Eye (tissue), 1 donor: ENCODE data around the gene C1S.
A peak's percentile ranks its signal among the peaks of the same experiment; 100 is the strongest.
"Not testable (repeated sequence)": the region's sequence is repeated elsewhere in the genome, so short reads cannot be mapped to it uniquely, and the experiment has no call there.

Experiments
- DNase-seq: peaks from one replicate; pipeline ENCODE4 v3.0.0-alpha.2; 2015

C1S gene

DNA sequence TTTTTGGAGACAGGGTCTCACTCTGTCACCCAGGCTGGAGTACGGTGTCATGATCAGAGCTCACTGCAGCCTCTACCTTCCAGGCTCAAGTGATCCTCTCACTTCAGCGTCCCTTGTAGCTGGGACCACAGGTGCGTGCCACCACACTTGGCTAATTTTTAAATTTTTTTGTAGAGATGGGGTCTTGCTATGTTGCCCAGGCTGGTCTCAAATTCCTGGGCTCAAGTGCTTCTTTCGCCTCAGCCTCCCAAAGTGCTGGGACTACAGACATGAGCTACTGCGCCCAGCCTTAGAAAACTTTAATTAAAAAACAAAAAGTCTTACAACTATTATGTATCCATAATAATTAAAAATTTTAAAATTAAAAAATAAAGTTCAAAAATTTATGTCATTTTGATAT, 46.7 kb downstream of the C1S start:
- not testable (repeated sequence) for DNase-seq

DNA sequence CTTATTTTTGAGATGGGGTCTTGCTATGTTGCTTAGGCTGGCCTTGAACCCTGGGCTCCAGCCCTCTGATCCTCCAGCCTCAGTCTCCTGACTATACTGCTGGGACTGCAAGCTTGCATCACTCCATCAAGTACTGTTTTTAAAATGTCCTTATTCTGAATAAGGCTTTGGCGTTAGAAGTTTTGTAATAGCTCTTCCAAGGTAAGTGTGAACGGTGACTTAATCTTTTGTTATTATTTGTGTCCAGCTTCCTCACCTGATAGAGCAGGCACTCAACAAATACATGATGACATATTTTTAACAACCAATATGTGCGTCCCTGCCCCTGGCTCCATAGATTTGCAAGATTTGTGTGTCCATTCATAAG, 47.1 kb downstream of the C1S start:
- DNase-seq, result peak; percentile 25

DNA sequence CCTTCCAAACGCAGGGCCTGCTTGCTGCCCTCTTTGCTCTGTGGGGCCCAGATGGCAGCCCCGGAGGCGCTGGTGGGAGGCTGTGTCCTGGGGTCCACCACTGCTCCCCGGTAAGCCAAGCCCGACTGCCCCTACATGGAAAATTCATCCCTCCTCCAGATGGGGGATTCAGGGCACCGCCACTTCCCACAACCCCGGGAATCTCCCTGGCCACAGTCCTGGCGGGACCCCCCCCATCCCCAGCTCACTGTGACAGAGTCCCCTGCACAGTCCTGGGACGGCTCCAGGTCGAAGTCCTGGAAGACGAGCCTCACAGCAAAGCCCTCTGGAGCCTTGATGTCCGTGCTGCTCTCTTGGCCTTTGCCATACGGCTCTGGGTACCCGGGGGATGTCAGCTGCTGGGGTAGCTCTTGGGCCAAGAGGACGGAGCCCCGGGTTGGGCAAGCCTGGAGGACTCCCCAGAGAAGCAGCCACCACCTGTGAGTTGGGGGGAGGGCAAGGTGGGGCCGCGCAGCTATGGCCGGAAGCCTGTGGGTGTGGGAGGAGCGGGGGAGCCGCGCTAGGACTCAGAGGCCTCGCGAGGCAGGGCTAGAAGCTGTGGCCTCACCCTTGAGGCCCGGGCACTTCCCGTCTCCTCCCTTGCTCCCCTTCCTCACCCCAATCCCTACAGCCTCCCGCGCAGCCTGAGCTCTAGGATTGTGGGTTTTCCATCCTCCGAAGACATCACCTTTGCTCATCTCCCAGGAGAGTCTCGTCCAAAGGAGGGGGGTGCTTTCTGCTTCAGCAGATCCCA, 47.7 kb downstream of the C1S start:
- peak; percentile 78 for DNase-seq

DNA sequence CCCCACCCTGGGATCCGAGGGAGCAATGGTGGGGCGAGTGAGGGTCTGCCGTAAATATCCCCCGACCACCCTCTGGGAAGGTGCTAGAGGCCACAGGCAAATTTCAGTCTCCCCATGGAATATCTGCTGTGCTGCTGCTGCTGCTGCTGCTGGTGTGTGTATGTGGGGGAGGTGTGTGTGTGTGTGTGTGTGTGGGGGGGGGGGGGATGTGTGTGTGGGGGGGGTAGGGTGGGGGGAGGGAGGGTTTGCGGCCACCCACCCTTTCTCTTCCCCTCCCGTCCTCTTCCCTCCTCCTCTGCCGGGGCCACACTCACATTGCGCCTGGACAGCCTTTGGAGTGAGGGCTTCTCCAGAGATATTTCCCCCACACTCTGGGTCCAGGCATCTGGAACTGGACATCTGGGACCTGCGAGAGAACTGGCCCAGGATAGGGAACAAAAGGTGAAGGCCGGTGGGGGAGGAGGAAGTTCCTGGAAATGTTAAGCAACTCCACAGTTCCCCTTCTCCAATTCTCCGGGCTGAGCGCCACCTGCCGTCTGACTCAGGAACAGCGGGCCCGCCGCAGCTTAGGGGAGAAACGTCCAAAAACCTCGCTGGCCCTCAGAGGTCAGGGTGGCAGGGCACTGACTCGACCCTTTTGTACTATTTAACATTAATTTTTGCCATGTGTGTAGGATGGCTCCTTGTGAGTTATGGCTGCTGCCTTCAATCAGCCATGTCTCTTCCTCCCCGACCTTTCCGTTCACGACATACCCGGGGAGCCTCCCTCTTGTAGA, 48.5 kb downstream of the C1S start, which contains the start of gene C1RL:
Gene C1RL, minus strand, starts transcription at position 419 of the 776 bp plus-strand sequence. Its CDS starts 34 bp downstream, at position 385.
- peak; percentile 93 for DNase-seq

DNA sequence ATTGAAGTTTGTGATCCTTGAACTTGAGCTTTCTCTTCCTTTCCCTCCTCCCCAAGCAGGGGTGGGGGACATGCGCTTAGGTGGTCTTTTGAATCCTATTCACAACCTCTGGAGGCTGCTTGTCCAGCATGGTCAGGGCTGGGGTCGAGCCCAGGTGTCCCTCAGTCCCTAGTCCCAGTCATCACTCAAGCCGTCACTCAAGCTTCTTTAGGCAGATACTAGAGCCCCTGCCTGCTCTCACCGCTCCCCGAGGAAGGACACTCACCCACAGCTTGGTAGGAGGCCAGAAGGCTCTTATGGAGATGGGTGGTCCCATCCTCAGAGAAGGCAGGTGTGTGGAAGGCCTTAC, 49.0 kb downstream of the C1S start:
- DNase-seq, result no peak

DNA sequence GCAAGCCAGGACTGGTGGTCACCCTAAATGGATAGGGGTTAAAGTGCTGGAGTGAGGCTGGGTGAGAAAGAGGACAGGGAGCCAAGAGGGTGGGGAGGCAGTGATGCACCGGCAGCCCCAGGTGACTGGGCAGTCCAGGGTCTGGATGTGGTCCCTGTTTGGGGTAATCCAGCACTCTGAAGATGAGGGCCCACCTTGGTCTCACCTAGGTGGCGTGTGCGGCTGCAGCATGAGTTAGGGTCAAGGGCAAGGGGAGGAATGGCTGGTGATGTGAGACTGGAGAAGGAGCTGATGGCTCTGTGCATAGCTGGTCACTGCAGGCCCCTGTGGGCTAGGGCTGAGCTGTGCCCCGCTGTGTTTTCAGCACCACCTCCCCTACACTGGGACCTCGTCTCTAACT, 50.1 kb downstream of the C1S start:
- no peak for DNase-seq

DNA sequence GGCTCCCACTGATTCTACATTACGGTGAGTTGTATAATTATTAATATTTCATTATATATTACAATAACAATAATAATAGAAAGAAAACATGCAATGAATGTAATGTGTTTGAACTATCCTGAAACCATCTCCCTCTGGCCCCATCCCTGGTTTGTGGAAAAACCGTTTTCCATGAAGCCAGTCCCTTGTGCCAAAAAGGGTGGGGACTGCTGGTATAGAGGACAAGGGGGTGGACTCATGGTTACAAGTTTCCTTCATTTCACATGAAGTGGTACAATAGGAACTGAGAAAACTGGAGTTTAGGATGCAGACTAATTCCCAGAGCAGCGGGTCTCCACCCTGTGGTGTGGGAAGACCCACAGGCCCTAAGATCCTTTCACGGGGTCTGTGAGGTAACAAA, 51.5 kb downstream of the C1S start:
- DNase-seq, result no peak

DNA sequence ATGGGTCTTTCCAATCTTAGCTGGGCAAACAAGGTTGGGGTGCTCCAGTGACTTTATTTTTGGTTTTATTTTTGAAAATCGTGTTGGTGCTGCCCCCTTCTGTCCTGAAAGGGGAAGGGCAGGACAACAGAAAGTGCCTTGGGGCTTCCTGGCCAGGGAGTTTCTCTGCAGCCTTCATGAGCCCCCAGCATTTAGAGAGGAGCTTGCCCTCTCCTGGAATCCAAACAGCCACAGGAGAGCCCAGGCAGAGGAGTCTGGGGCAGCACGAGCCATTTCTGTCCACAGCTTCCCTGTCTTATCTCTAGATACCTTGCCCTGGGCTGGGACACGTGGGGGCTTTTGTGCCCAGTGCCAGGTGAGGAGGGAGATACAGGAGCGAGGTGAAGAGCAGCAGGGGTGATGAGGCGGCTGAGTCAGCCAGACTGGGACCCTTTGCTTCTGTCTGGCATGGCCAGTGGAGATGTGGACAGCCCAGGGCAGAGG, 52.9 kb downstream of the C1S start:
- peak; percentile 68 for DNase-seq

DNA sequence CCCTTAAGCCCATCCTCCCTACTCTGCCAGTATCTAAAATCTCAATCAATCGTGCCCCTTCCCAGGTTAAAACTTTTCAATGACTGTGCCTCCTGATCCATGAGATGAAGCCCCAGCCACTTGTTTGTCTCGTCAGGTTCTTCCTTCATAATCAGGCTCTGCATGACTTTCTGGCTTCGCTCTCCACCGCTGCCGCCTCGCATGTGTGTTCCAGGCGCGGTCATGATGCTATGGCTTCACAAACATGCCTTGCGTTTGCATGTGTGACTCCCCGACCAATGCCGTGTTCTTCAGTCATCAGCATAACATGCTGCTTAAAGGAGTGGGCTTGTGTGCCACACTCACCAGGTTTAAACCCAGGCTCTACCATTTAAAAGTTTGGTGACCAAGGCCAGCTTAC, 53.5 kb downstream of the C1S start:
- no peak for DNase-seq

DNA sequence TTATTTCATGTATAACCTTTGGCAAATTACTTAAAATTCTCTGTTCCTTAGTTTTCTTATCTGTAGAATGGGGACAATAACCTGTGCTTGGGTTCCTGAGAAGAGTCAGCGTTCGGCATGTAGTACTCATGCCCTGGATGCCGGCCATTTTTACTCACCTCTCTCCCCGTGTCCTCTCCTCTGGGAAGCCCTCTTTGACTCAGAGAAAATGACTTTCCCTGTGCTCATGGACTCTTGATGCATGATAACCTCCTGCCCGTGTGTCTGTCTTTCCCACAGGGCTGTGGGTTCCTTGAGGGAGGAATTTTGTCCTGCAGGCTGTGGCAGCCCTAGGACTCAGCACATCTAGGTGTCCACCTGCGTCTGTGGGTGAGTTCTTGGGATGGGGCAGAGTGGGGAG, 54.3 kb downstream of the C1S start:
- DNase-seq, result no peak

DNA sequence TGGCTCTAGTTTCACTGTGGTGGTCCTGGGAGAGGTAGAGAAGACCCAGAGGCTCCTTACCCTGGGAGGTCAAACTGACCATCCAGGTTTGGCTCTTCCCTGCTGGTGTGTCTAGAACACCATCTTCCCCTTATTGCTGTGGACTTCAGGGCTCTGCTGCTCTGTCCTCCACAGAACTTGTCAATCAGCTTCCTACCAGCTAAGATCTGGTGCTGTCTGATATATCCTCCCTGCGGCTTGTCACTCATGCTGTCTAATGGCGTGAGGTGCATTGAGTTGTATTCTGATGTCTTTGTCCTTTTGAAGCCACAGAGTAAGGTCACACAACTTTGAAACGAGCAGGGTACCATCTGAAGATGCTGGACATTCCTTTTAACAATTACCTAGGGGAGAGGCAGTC, 55.7 kb downstream of the C1S start:
- no peak for DNase-seq

DNA sequence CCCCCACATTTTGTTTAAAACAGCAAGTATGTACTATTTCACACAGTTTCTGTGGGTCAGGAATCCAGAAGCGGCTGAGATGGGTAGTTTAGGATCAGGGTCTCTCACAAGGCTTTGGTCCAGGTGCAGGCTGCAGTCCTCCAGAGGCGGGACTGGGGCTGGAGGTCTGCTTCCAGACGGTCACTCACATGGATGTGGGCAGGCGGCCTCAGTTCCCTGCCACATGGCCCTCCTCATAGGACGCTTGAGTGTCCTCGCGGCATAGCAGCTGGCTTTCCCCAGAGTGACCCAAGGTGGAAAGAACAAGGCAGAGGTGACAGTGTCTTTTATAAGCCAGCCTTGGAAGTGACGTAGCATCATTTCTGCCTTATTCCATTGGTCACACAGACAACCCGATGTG, 56.4 kb downstream of the C1S start:
- DNase-seq, result no peak

DNA sequence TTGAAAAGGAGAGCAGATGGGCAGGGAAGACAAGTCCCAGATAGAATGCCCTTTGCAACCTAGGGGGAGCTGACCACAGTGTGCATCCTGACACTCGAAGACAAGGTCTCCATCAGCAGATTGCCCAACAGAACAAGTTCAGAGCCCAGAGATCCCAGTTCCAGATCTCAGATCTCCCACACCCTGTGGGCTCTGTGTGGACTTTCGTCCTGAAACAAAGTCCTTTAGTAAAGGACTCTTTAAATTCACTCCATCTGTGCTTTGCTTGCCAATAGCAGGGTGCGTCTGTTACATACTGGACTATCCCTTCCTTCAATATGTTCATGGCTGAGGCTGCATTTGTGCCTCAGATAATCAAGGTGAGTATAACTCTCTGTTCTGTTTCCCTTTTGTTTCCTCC, 57.2 kb downstream of the C1S start:
- no peak for DNase-seq

DNA sequence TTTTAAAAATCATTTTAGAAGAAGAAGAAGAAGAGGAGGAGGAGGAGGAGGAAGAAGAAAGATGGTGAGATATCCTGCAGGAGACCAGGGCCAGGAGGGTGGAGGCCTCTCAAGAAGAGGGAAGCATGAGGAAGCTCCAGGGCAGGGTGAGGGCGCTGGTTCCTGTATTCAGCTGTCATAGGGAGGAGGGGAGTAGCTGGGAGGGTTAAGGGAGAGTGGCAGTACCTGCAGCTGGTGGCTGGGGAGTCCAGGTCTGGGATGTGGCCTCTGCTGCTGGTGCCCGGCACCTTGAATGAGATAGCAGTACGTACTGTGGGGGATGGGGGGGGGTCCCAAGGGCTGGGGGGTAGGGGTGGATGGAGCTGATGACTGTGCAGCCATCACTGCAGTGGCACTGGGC, 58.4 kb downstream of the C1S start:
- DNase-seq, result no peak

DNA sequence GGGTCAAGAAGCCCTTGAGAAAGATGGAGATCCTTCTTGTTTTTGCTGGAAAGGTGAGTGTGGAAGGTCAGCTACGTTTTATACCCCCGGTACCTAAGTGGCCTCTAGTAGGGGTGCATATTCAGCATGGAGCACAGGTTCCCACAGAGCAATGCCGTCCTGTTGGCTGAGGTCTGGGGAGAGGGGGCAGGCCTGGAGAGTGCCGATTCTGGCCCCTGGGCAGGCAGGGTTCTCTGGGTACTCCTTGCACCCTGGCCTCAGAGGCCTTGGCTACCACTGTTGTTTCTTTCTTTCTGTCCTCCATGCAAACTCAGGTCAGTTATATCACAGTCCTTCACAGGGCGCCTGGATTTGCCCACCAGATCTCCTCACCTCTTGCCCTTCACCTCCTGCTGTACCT, 59.6 kb downstream of the C1S start:
- DNase-seq, result no peak
